CD14-positive monocyte (primary cell): ENCODE results near the gene ACP7. TPM values are rescaled to one million over a fixed set of nuclear protein-coding genes. Genes with fewer than 3 reads are reported as not detected.

Source experiments
- DNase-seq, 3 donors: peaks; one replicate each; pipeline ENCODE4 v3.0.0-alpha.2; 2011 to 2022
- H2AFZ ChIP-seq: 2 replicates; pipeline ENCODE4 v1.6.0; 2012; ENCODE audit warnings: mild to moderate bottlenecking, low read depth, low read length, inconsistent platforms; ENCODE audit not compliant: insufficient read depth, poor library complexity, severe bottlenecking
- H3K27ac ChIP-seq, 2 donors: 1 replicate in 1 of 2; 2 replicates in 1 of 2; pipeline ENCODE4 v1.5.1; 2012 to 2013; ENCODE audit warnings: low read length in 2 of 2, control low read depth in 1 of 2, inconsistent platforms in 1 of 2, low read depth in 1 of 2, mild to moderate bottlenecking in 1 of 2
- H3K27me3 ChIP-seq, 2 donors: one replicate each; pipeline versions ENCODE4 v1.6.0 to v1.6.1; 2011 to 2013; ENCODE audit warnings: low read length in 2 of 2; ENCODE audit not compliant: control insufficient read depth in 2 of 2, insufficient read depth in 2 of 2
- H3K36me3 ChIP-seq, 2 donors: replicated peaks in 1 of 2; 1 replicate in 1 of 2; 2 replicates in 1 of 2; pipeline versions ENCODE4 v1.5.1 to v1.6.1; 2012 to 2013; ENCODE audit warnings: low read length in 2 of 2, control low read depth in 1 of 2, inconsistent platforms in 1 of 2, mild to moderate bottlenecking in 1 of 2; ENCODE audit not compliant: insufficient read depth in 2 of 2, control insufficient read depth in 1 of 2
- H3K4me1 ChIP-seq, 2 donors: 1 replicate in 1 of 2; 2 replicates in 1 of 2; pipeline versions ENCODE4 v1.5.1 to v1.6.1; 2012 to 2013; ENCODE audit warnings: low read length in 2 of 2, control low read depth in 1 of 2, inconsistent platforms in 1 of 2, mild to moderate bottlenecking in 1 of 2, moderate library complexity in 1 of 2; ENCODE audit not compliant: insufficient read depth in 2 of 2, control insufficient read depth in 1 of 2
- H3K4me2 ChIP-seq: replicated peaks from 2 replicates; pipeline ENCODE3; 2012; ENCODE audit warnings: low read length, moderate library complexity, mild to moderate bottlenecking; ENCODE audit not compliant: poor library complexity, severe bottlenecking; ENCODE audit errors: extremely low read depth
- H3K4me3 ChIP-seq, 3 experiments: fragments of 200-600 bp in 1 of 3; sonication (generic) in 1 of 3; replicated peaks in 1 of 3; 1 replicate in 2 of 3; 2 replicates in 1 of 3; pipeline ENCODE4 v1.5.1; 2011 to 2013; ENCODE audit warnings: low read length in 3 of 3, mild to moderate bottlenecking in 3 of 3, control low read depth in 2 of 3, low read depth in 2 of 3, inconsistent platforms in 1 of 3, moderate library complexity in 1 of 3
- H3K79me2 ChIP-seq: 2 replicates; pipeline ENCODE4 v1.6.0; 2012; ENCODE audit warnings: mild to moderate bottlenecking, control low read depth, inconsistent platforms, low read length, moderate library complexity; ENCODE audit not compliant: insufficient read depth
- H3K9ac ChIP-seq: 2 replicates; pipeline ENCODE4 v1.6.0; 2017; ENCODE audit warnings: low read length, mild to moderate bottlenecking; ENCODE audit not compliant: insufficient read depth, poor library complexity, severe bottlenecking
- H3K9me3 ChIP-seq, 2 donors: replicated peaks in 1 of 2; 1 replicate in 1 of 2; 2 replicates in 1 of 2; pipeline versions ENCODE4 v1.5.1 to v1.6.1; 2012 to 2013; ENCODE audit warnings: low read length in 2 of 2, control low read depth in 1 of 2; ENCODE audit not compliant: control insufficient read depth in 1 of 2, insufficient read depth in 1 of 2
- H4K20me1 ChIP-seq: 2 replicates; pipeline ENCODE4 v1.6.0; 2012; ENCODE audit warnings: mild to moderate bottlenecking, low read length, control low read depth, moderate library complexity; ENCODE audit not compliant: insufficient read depth
- H3K27ac Mint-ChIP-seq, 7 donors: one replicate each; pipeline ENCODE4 v1.8.0; 2020; ENCODE audit warnings: mild to moderate bottlenecking in 7 of 7, mixed read lengths in 7 of 7, moderate library complexity in 6 of 7, inconsistent platforms in 2 of 7
- H3K27me3 Mint-ChIP-seq, 3 donors: one replicate each; pipeline ENCODE4 v1.8.0; 2021 to 2022; ENCODE audit warnings: low read depth in 3 of 3, mild to moderate bottlenecking in 3 of 3, mixed read lengths in 3 of 3, moderate library complexity in 3 of 3, inconsistent platforms in 1 of 3
- H3K36me3 Mint-ChIP-seq, 2 donors: one replicate each; pipeline ENCODE4 v1.8.0; 2020; ENCODE audit warnings: mixed read lengths in 2 of 2, inconsistent platforms in 1 of 2, mild to moderate bottlenecking in 1 of 2
- H3K4me1 Mint-ChIP-seq: one replicate; pipeline ENCODE4 v1.8.0; 2020; ENCODE audit warnings: mild to moderate bottlenecking, mixed read lengths
- H3K4me3 Mint-ChIP-seq, 2 donors: one replicate each; pipeline ENCODE4 v1.8.0; 2020; ENCODE audit warnings: mild to moderate bottlenecking in 2 of 2, mixed read lengths in 2 of 2, moderate library complexity in 1 of 2
- H3K9me3 Mint-ChIP-seq, 7 donors: one replicate each; pipeline ENCODE4 v1.8.0; 2020 to 2022; ENCODE audit warnings: mixed read lengths in 7 of 7, mild to moderate bottlenecking in 6 of 7, moderate library complexity in 6 of 7, inconsistent platforms in 2 of 7
- CTCF ChIP-seq: fragments of 200-600 bp; IDR thresholded peaks from one replicate; pipeline ENCODE4 v1.8.0; 2022; ENCODE audit warnings: antibody characterized with exemption, mild to moderate bottlenecking
- WGBS: methylation state at CpG from one replicate; pipeline ENCODE4 v1.1.5; 2013; ENCODE audit warnings: missing lambda C conversion rate; ENCODE audit not compliant: insufficient coverage; 5-methylcytosine and 5-hydroxymethylcytosine counted together
- intact Hi-C, 2 donors: fragments of 100-400 bp; cut with micrococcal nuclease; formaldehyde crosslinking; loops; one replicate each; pipeline versions ENCODE4 v1.15.0 to v1.15.1; 2023
- polyA plus RNA-seq, 3 donors: library from polyadenylated mRNA; depleted of rRNA in 1 of 3; unstranded in 2 of 3; stranded (reverse) in 1 of 3; fragments of 300-500 nt in 2 of 3; fragments of >200 nt in 1 of 3; fragmentation: Illumina TruSeq in 2 of 3; gene quantifications; 1 replicate in 2 of 3; 2 replicates in 1 of 3; pipeline ENCODE4 v1.2.3, GENCODE V29; 2012 to 2021

ACP7 gene
- polyA plus RNA-seq, 3 donors: not detected

- H3K9me3 Mint-ChIP-seq: peaks cover 0 to 2% (median 0%) of the 10 kb centered on the region in 7 donors
- Histone ChIP-seq H3K4me2 (no peak overlapping the region), H3K9me3 (no peaks in the 10 kb centered on the region), H3K4me3 (no peak overlapping the region), H3K9ac (no peak overlapping the region), H3K36me3 (no peaks in the 10 kb centered on the region), H3K4me1 (peaks cover 6 to 8% of the 10 kb centered on the region in 2 donors), H2AFZ (no peak overlapping the region), H4K20me1 (no peaks in the 10 kb centered on the region), H3K27me3 (no peaks in the 10 kb centered on the region), H3K79me2 (no peaks in the 10 kb centered on the region), H3K27ac (no peak overlapping the region)
- intact Hi-C loops: no loop called here
- no CpG with 5 or more reads among the region's 6 CpGs for WGBS
- DNase-seq: no peak
- H3K4me3 Mint-ChIP-seq: no peak overlapping the region
- H3K36me3 Mint-ChIP-seq: no peaks in the 10 kb centered on the region
- no peak overlapping the region for H3K27ac Mint-ChIP-seq
- H3K27me3 Mint-ChIP-seq: peaks cover 5 to 10% (median 7%) of the 10 kb centered on the region in 3 donors
- TF ChIP-seq CTCF: no peak
- H3K4me1 Mint-ChIP-seq: peaks cover 6% of the 10 kb centered on the region
These were observed 9.2 kb upstream of the ACP7 start for GRCh38 chr19:39074942-39075341.

- H3K36me3 ChIP-seq: no peaks in the 10 kb centered on the region
- H3K79me2 ChIP-seq: no peaks in the 10 kb centered on the region
- Mint-ChIP-seq H3K27me3 (peaks cover 19 to 22% (median 19%) of the 10 kb centered on the region in 3 donors), H3K36me3 (no peaks in the 10 kb centered on the region), H3K4me1 (peaks cover 6% of the 10 kb centered on the region), H3K27ac (peak overlapping the region in 1 of 7 donors; percentile 27), H3K4me3 (no peak overlapping the region), H3K9me3 (peaks cover 0 to 2% (median 0%) of the 10 kb centered on the region in 7 donors)
- H2AFZ ChIP-seq: no peak overlapping the region
- H3K4me1 ChIP-seq: peaks cover 6 to 8% of the 10 kb centered on the region in 2 donors
- no peak overlapping the region for H3K4me3 ChIP-seq
- peaks cover 1 to 12% of the 10 kb centered on the region in 2 donors for H3K27me3 ChIP-seq
- H3K27ac ChIP-seq: no peak overlapping the region
- intact Hi-C loops: no loop called here
- no peaks in the 10 kb centered on the region for H3K9me3 ChIP-seq
- H3K4me2 ChIP-seq: no peak overlapping the region
- DNase-seq: no peak
- 93% methylated on average over 10 of the region's 11 CpGs for WGBS
- no peak for TF ChIP-seq CTCF
- H4K20me1 ChIP-seq: no peaks in the 10 kb centered on the region
- no peak overlapping the region for H3K9ac ChIP-seq
These were observed 6.8 kb upstream of the ACP7 start for GRCh38 chr19:39077323-39077722.
